Psoas muscle (tissue), 8 donors: ENCODE results near the gene NEIL1. TPM values are rescaled to one million over a fixed set of nuclear protein-coding genes. Genes with fewer than 3 reads are reported as not detected.

Experiments used
- ATAC-seq, 4 donors: fragments of 200-7000 bp; cut with Tn5 transposase; one replicate each; pipeline ENCODE4 v1.9.1; 2020; ENCODE audit warnings: moderate library complexity in 3 of 4, mild to moderate bottlenecking in 2 of 4
- DNase-seq, 2 donors: peaks; one replicate each; pipeline ENCODE4 v3.0.0-alpha.2; 2020
- H3K27ac ChIP-seq: fragments of 200-600 bp; one replicate; pipeline ENCODE4 v1.8.0; 2022
- H3K27me3 ChIP-seq, 3 donors: fragments of 200-600 bp in 1 of 3; one replicate each; pipeline versions ENCODE4 v1.6.1 to v1.8.0; 2013 to 2022; ENCODE audit warnings: low read length in 2 of 3, mild to moderate bottlenecking in 2 of 3, moderate library complexity in 1 of 3; ENCODE audit not compliant: insufficient read depth in 3 of 3
- H3K36me3 ChIP-seq, 2 donors: fragments of 200-600 bp in 1 of 2; one replicate each; pipeline versions ENCODE4 v1.6.1 to v1.8.0; 2013 to 2022; ENCODE audit warnings: low read depth in 1 of 2, mild to moderate bottlenecking in 1 of 2, moderate library complexity in 1 of 2; ENCODE audit not compliant: insufficient read depth in 1 of 2
- H3K4me1 ChIP-seq: fragments of 200-600 bp; one replicate; pipeline ENCODE4 v1.8.0; 2022
- H3K4me3 ChIP-seq: fragments of 200-600 bp; one replicate; pipeline ENCODE4 v1.8.0; 2022; ENCODE audit warnings: mild to moderate bottlenecking
- H3K9me3 ChIP-seq: fragments of 200-600 bp; one replicate; pipeline ENCODE4 v1.8.0; 2022
- CTCF ChIP-seq: fragments of 200-600 bp; IDR thresholded peaks from one replicate; pipeline ENCODE4 v1.8.0; 2022; ENCODE audit warnings: antibody characterized with exemption
- WGBS, 3 donors: extraction: QIAGEN DNeasy Blood & Tissue Kit; methylation state at CpG; one replicate each; pipeline versions ENCODE4 v1.1.6 to v1.1.7; 2013; 5-methylcytosine and 5-hydroxymethylcytosine counted together
- intact Hi-C, 2 donors: fragments of 100-400 bp; cut with DNase I; formaldehyde crosslinking; loops; one replicate each; pipeline versions ENCODE4 v1.11.0 to v1.14.2; 2022
- polyA plus RNA-seq, 3 donors: library from polyadenylated mRNA; stranded (reverse); fragments of 200-250 nt; gene quantifications; one replicate each; pipeline ENCODE4 v1.2.3, GENCODE V29; 2013
- total RNA-seq, 4 donors: library from RNA; stranded (reverse); fragmentation: NEBNext Ultra II Directional in 2 of 4; extraction: Animal tissue kit (Norgen Biotek cat#: 25700) in 2 of 4; gene quantifications; one replicate each; pipeline versions ENCODE4 v1.2.1 to v1.2.4, GENCODE V29; 2021 to 2023
- donor health status: healthy with polysubstance abuse.
- donor health status: DM: no; HTN: no; CAD: no; lungs with moderate emphysema.
- donor health status: Bipolar disorder and iron deficiency.
- donor health status: healthy.
- donor health status: DM: yes; HTN: yes; CAD: no.
- donor health status: DM: no; HTN: no; CAD: no.
- donor health status: DM: no; HTN: no; CAD: no.
- donor health status: DM: yes; HTN: yes; CAD: no.

Gene NEIL1
- total and polyA plus RNA-seq, 7 donors = 3.2 to 11.3 (median 4.4) TPM

GRCh38 chr15:75403892-75404291 lies 57.1 kb downstream of the NEIL1 start:
- H3K4me1 ChIP-seq = no peaks in the 10 kb centered on the region
- peaks cover 9 to 98% of the 10 kb centered on the region in 2 donors for H3K36me3 ChIP-seq
- H3K27me3 ChIP-seq = no peaks in the 10 kb centered on the region
- no peak for ATAC-seq
- intact Hi-C loops = no loop called here
- H3K4me3 ChIP-seq = no peak overlapping the region
- H3K9me3 ChIP-seq = no peaks in the 10 kb centered on the region
- TF ChIP-seq CTCF = no peak
- no peak overlapping the region for H3K27ac ChIP-seq
- WGBS, 3 donors = 91 to 94% (median 91%) methylated on average over 2 of the region's 2 CpGs
- no peak for DNase-seq

Other genes with a start within 250 kb of the NEIL1 start
- gene C15orf39, start 145.2 kb upstream of the NEIL1 start, total RNA-seq = 1 to 10 TPM; 4.0 to 4.6 (median 4.2) TPM
- gene C15orf39, start 145.2 kb upstream of the NEIL1 start, polyA plus RNA-seq = 1 to 10 TPM; 2.5 to 3.4 (median 2.6) TPM
- not detected for gene GOLGA6C, start 88.7 kb upstream of the NEIL1 start, total RNA-seq
- gene GOLGA6C, start 88.7 kb upstream of the NEIL1 start, polyA plus RNA-seq = under 1 TPM in 1 of 3 donors, not detected in 2; 0.05 TPM
- not detected for gene GOLGA6D, start 64.2 kb upstream of the NEIL1 start, total RNA-seq
- under 1 TPM in 2 of 3 donors, not detected in 1; 0.01 to 0.10 TPM for gene GOLGA6D, start 64.2 kb upstream of the NEIL1 start, polyA plus RNA-seq
- 10 to 100 TPM; 20.1 to 30.4 (median 22.7) TPM for gene COMMD4, start 11.0 kb upstream of the NEIL1 start, total RNA-seq
- gene COMMD4, start 11.0 kb upstream of the NEIL1 start, polyA plus RNA-seq = 10 to 100 TPM; 22.7 to 30.6 (median 26.0) TPM
- gene MAN2C1, start 21.6 kb downstream of the NEIL1 start, total RNA-seq = 100 to 1,000 TPM in 2 of 4 donors, 10 to 100 TPM in 2; 86.5 to 124 (median 106) TPM
- gene MAN2C1, start 21.6 kb downstream of the NEIL1 start, polyA plus RNA-seq = 10 to 100 TPM; 54.0 to 70.7 (median 63.8) TPM
- gene SIN3A, start 104.7 kb downstream of the NEIL1 start, total RNA-seq = 10 to 100 TPM; 21.7 to 35.5 (median 29.9) TPM
- gene SIN3A, start 104.7 kb downstream of the NEIL1 start, polyA plus RNA-seq = 1 to 10 TPM; 7.2 to 8.9 (median 8.8) TPM
- gene PTPN9, start 232.3 kb downstream of the NEIL1 start, total RNA-seq = 1 to 10 TPM; 5.5 to 6.9 (median 5.7) TPM
- gene PTPN9, start 232.3 kb downstream of the NEIL1 start, polyA plus RNA-seq = 1 to 10 TPM; 2.3 to 5.0 (median 4.2) TPM